ENCODE data around the gene BLVRA.

Gene BLVRA

DNA sequence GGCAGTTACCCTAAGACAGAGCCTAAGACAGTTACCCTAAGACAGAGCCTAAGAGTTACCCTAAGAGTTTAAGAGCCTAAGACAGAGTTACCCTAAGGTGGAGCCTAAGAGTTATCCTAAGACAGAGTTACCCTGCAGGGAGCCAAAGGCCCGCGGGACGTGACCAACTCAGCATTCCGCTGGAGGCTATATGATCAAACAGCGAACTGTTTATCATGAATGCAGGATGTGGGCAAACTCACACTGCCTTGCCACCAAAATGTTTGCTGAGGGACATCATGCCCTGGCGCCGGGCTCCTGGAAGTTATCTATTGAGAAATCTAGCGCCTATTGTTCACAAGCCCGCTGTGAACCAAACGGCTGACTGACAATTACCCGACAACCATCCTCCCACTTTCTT is 49.9 kb downstream of the BLVRA start:
- TF ChIP-seq FOXM1 (IDR thresholded peaks at IDR 0.05; ENCODE audit: borderline replicate concordance, low read depth) (no peak), CEBPB (IDR thresholded peaks at IDR 0.05) (no peak), ZBTB7A (IDR thresholded peaks at IDR 0.05; ENCODE audit: low read depth) (no peak), TEAD4 (IDR thresholded peaks at IDR 0.05) (no peak), EGR1 (IDR thresholded peaks at IDR 0.05) (no peak), EP300 (IDR thresholded peaks at IDR 0.05; ENCODE audit: borderline replicate concordance) (no peak), TAF1 (IDR thresholded peaks at IDR 0.05; ENCODE audit: low read depth) (no peak), YY1 (IDR thresholded peaks at IDR 0.05; ENCODE audit: low read depth) (no peak), TCF12 (IDR thresholded peaks at IDR 0.05; ENCODE audit: low read depth) (no peak), NFIC (IDR thresholded peaks at IDR 0.05) (no peak), CREB1 (IDR thresholded peaks at IDR 0.05; ENCODE audit: low read depth) (no peak), RAD21 (IDR thresholded peaks at IDR 0.05; ENCODE audit: low read depth) (no peak)
- TF ChIP-seq, protein P1, sequence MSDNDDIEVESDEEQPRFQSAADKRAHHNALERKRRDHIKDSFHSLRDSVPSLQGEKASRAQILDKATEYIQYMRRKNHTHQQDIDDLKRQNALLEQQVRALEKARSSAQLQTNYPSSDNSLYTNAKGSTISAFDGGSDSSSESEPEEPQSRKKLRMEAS (IDR thresholded peaks at IDR 0.05), result no peak
- TF ChIP-seq, protein P2, sequence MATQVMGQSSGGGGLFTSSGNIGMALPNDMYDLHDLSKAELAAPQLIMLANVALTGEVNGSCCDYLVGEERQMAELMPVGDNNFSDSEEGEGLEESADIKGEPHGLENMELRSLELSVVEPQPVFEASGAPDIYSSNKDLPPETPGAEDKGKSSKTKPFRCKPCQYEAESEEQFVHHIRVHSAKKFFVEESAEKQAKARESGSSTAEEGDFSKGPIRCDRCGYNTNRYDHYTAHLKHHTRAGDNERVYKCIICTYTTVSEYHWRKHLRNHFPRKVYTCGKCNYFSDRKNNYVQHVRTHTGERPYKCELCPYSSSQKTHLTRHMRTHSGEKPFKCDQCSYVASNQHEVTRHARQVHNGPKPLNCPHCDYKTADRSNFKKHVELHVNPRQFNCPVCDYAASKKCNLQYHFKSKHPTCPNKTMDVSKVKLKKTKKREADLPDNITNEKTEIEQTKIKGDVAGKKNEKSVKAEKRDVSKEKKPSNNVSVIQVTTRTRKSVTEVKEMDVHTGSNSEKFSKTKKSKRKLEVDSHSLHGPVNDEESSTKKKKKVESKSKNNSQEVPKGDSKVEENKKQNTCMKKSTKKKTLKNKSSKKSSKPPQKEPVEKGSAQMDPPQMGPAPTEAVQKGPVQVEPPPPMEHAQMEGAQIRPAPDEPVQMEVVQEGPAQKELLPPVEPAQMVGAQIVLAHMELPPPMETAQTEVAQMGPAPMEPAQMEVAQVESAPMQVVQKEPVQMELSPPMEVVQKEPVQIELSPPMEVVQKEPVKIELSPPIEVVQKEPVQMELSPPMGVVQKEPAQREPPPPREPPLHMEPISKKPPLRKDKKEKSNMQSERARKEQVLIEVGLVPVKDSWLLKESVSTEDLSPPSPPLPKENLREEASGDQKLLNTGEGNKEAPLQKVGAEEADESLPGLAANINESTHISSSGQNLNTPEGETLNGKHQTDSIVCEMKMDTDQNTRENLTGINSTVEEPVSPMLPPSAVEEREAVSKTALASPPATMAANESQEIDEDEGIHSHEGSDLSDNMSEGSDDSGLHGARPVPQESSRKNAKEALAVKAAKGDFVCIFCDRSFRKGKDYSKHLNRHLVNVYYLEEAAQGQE (IDR thresholded peaks at IDR 0.05; ENCODE audit: low read depth), result no peak
- TF ChIP-seq, protein P3, sequence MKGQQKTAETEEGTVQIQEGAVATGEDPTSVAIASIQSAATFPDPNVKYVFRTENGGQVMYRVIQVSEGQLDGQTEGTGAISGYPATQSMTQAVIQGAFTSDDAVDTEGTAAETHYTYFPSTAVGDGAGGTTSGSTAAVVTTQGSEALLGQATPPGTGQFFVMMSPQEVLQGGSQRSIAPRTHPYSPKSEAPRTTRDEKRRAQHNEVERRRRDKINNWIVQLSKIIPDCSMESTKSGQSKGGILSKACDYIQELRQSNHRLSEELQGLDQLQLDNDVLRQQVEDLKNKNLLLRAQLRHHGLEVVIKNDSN (IDR thresholded peaks at IDR 0.05), result no peak

GRCh38 chr7:43810195-43810941 is 51.9 kb downstream of the BLVRA start:
- peak; percentile 43 for TF ChIP-seq RAD21 (IDR thresholded peaks at IDR 0.05; ENCODE audit: low read depth)

DNA sequence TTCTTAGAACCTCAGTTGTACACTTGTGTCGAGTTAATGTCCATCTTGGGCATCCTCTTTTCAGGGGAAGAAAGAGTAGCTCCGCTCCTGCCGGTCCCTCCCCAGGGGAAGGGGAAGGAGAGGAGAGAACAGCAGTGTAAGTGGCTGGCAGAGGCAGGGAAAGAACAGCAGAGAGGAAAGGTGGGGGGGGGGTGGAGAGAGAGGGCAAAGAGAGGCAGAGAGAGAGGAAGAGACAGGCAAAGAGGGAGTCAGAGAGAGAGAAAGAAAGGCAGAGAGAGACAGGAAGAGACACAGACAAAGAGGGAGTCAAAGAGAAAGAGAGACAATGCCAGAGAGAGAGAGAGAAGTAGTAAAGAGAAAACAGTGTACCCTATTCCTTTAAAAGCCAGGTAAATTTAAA is 56.9 kb downstream of the BLVRA start:
- TF ChIP-seq YY1 (IDR thresholded peaks at IDR 0.05; ENCODE audit: low read depth), result no peak
- no peak for TF ChIP-seq TEAD4 (IDR thresholded peaks at IDR 0.05)
- TF ChIP-seq ZBTB7A (IDR thresholded peaks at IDR 0.05; ENCODE audit: low read depth), result no peak
- no peak for TF ChIP-seq FOXM1 (IDR thresholded peaks at IDR 0.05; ENCODE audit: borderline replicate concordance, low read depth)
- TF ChIP-seq, protein P1 (IDR thresholded peaks at IDR 0.05), result no peak
- TF ChIP-seq RAD21 (IDR thresholded peaks at IDR 0.05; ENCODE audit: low read depth), result no peak
- TF ChIP-seq EP300 (IDR thresholded peaks at IDR 0.05; ENCODE audit: borderline replicate concordance), result no peak
- TF ChIP-seq TCF12 (IDR thresholded peaks at IDR 0.05; ENCODE audit: low read depth), result no peak
- no peak for TF ChIP-seq CREB1 (IDR thresholded peaks at IDR 0.05; ENCODE audit: low read depth)
- TF ChIP-seq, protein P2 (IDR thresholded peaks at IDR 0.05; ENCODE audit: low read depth), result no peak
- no peak for TF ChIP-seq EGR1 (IDR thresholded peaks at IDR 0.05)

GRCh38 chr7:43823941-43824340 is 65.5 kb downstream of the BLVRA start:
- no peak for TF ChIP-seq NFIC (IDR thresholded peaks at IDR 0.05)

DNA sequence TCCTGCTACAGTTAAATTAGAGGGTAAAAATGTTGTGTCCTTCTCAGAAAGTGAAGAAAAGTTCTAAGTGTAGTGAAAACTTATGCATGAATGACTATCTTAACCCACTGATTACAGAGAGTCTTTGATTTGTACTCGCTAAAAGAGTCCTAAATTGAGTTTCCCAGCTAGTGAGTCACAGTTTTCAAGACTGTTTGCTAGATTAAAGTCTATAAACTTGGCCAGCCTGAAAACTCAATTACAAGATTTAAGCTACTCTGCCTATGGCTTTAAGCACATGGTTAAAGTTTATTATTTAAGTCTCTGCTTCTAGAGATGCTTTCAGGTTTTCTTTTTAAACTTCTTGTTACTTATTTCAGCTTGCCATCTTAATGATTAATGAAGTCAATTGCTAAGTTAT is 66.5 kb downstream of the BLVRA start:
- no peak for TF ChIP-seq EGR1 (IDR thresholded peaks at IDR 0.05)
- no peak for TF ChIP-seq FOXM1 (IDR thresholded peaks at IDR 0.05; ENCODE audit: borderline replicate concordance, low read depth)
- no peak for TF ChIP-seq TEAD4 (IDR thresholded peaks at IDR 0.05)
- no peak for TF ChIP-seq CEBPB (IDR thresholded peaks at IDR 0.05)
- no peak for TF ChIP-seq RAD21 (IDR thresholded peaks at IDR 0.05; ENCODE audit: low read depth)
- no peak for TF ChIP-seq CREB1 (IDR thresholded peaks at IDR 0.05; ENCODE audit: low read depth)
- TF ChIP-seq NFIC (IDR thresholded peaks at IDR 0.05), result no peak
- TF ChIP-seq ZBTB7A (IDR thresholded peaks at IDR 0.05; ENCODE audit: low read depth), result no peak
- no peak for TF ChIP-seq EP300 (IDR thresholded peaks at IDR 0.05; ENCODE audit: borderline replicate concordance)
- no peak for TF ChIP-seq TCF12 (IDR thresholded peaks at IDR 0.05; ENCODE audit: low read depth)
- no peak for TF ChIP-seq YY1 (IDR thresholded peaks at IDR 0.05; ENCODE audit: low read depth)
- TF ChIP-seq, protein P2 (IDR thresholded peaks at IDR 0.05; ENCODE audit: low read depth), result no peak
- TF ChIP-seq, protein P1 (IDR thresholded peaks at IDR 0.05), result no peak
